ENCODE data around the gene SPDYE16.
"Not testable (repeated sequence)": the region's sequence is repeated elsewhere in the genome, so short reads cannot be mapped to it uniquely, and the experiment has no call there.

SPDYE16 gene

DNA sequence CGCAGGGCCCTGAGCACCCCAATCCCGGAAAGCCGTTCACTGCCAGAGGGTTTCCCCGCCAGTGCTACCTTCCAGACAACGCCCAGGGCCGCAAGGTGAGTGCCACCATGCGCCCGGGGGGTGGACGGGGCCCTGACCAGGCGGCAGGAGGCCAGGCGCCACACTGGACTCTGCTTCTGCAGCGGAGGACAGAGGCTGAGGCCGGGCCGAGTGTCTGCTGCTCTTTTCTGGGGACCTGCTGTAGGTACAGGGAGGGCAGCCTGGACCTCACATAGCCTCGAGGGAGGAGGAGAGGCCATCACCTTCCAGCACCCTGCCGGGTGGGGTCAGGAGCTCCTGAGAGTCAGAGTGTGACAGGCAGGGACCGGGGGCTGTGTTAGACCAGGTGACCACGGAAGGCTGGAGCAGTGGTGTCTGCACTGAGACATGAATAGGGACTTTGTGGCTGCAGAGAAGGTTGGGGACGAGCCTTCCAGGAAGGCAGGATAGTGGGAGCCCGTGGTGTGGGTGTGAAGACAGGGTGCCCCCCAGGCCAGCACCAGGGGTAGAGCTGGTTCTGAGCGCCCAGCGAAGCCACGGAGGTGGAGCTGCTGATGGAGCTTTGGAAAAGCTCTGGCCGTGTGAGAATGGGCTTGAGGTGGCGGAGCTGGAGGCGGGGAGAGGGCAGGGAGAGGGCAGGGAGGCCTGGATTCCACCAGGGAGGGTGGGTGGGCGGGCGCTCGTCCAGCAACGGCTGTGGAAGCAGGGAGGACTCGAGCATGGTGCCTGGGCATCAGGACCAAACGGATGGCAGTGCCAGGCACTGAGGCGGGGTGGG lies 38.5 kb downstream of the SPDYE16 start:
- not testable (repeated sequence) for DNase-seq (ENCODE audit: low spot score)

- not testable (repeated sequence) for DNase-seq (ENCODE audit: low spot score)
These were observed 39.9 kb downstream of the SPDYE16 start for GRCh38 chr7:76503244-76503643.

GRCh38 chr7:76502836-76503235 lies 40.3 kb downstream of the SPDYE16 start:
- DNase-seq (ENCODE audit: low spot score) = not testable (repeated sequence)

GRCh38 chr7:76502224-76502623 lies 40.9 kb downstream of the SPDYE16 start:
- DNase-seq (ENCODE audit: low spot score) = not testable (repeated sequence)

DNA sequence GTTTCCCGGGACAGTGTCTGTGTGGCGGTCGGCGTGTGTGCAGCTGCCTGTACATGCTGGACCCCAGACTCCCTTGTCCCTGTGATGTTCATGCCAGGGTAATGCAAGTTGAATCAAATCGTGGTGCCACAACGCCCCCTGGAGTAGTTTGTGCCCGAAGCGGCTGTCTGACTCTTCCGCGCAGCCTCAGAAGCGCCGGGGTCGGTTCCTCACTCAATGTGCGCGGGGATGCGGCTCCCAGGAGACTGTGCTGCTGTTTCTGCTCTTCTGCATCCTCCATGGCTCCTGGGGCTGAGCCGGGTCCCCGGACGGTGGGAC lies 43.2 kb downstream of the SPDYE16 start:
- not testable (repeated sequence) for DNase-seq (ENCODE audit: low spot score)

- not testable (repeated sequence) for DNase-seq (ENCODE audit: low spot score)
These were observed 43.7 kb downstream of the SPDYE16 start for GRCh38 chr7:76499201-76499923.

DNA sequence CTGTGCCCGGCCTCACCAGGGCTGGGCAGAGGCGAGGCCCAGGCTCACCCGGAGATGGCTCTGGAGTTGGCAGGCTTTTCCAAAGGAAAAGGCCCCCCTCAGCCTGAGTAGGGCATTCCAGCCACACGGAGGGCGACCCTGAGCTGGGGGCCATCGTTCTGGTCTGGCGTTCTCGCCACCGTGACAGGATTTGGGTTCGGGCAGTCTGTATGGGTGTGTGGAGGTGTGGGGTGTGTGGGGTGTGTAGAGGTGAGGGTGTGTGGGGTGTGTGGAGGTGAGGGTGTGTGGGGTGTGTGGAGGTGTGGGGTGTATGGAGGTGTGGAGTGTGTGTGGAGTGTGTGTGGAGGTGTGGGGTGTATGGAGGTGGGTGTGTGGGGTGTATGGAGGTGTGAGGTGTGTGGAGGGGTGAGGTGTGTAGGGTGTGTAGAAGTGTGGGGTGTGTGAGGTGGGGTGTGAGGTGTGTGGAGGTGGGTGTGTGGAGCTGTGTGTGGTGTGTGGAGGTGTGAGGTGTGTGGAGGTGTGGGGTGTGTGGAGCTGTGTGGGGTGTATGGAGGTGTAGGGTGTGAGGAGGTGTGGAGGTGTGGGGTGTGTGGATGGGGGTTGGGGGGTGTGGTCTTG lies 44.4 kb downstream of the SPDYE16 start:
- DNase-seq (ENCODE audit: low spot score) = not testable (repeated sequence)

DNA sequence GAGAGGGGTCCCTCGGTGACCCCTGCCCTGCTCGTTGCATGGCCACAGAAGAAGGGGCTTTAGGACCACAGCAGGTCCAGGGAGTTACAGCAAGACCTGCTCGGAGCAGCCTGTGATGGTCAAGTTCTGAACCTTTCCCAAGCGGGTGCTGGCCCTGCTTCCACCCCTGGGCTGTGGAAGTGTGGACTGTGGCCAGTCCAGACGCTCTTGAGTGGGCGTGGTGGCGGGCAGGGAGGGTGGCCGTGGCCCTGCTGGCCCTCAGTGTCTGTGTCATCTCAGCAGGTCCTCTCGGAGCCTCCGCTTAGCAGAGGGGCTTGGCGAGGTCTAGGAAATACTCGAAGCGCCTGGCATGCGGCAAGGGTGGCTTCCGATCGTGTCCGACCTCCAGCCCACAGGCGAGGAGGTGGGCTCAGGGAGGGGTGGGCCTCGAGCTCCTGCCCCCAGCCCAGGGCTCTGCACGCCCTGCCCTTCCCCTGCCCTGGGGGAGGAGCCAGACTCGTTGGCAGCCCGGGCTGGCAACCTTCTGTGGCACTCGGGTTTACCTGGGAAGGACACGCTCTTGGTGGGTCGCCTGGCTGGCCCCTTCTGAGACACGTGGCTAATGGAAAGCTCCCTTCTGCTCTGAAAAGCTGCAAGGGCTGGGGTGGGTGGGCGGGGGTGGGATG lies 45.0 kb downstream of the SPDYE16 start:
- DNase-seq (ENCODE audit: low spot score) = not testable (repeated sequence)

GRCh38 chr7:76495717-76496116 lies 47.4 kb downstream of the SPDYE16 start:
- DNase-seq (ENCODE audit: low spot score) = not testable (repeated sequence)

DNA sequence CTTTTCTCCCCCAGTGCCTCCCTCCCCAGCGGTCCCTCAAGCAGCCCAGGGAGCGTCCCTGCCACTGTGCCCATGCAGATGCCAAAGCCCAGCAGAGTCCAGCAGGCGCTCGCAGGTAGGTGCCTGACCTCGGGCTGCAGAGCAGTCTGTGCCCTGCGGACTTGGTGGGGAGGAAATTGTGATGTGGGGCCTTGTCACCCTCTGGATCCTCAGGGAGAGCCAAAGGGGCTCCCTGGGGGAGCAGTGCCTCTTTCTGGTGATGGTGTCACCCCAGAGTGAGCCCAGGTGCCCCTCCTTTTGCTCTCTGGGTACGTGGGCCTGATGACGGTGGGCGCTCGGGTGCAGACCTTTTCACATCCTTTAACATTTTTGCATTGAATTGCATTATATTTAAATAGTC lies 51.0 kb downstream of the SPDYE16 start:
- DNase-seq (ENCODE audit: low spot score) = not testable (repeated sequence)

DNA sequence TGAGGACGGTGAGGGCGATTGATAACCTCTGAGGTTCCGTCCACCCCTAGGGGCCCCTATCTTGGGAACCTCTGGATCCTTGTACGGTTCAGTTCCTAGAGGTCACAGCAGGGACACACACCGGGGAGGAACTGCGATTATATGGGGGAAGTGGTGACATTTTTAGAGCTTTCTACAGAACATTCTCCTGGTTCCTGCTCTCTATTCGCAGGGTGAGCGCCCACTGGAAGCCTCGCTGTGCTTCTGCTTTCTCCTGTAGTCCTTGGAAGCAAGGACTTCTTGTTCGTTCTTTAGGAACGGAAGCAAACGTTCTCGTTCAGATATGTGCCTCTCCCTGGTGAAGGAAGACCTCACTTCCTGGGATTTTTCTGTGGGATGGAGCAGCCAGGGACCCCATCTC lies 55.1 kb downstream of the SPDYE16 start:
- not testable (repeated sequence) for DNase-seq (ENCODE audit: low spot score)

GRCh38 chr7:76486618-76487017 lies 56.5 kb downstream of the SPDYE16 start:
- not testable (repeated sequence) for DNase-seq (ENCODE audit: low spot score)

GRCh38 chr7:76485822-76486610 lies 57.1 kb downstream of the SPDYE16 start:
- DNase-seq (ENCODE audit: low spot score) = not testable (repeated sequence)

DNA sequence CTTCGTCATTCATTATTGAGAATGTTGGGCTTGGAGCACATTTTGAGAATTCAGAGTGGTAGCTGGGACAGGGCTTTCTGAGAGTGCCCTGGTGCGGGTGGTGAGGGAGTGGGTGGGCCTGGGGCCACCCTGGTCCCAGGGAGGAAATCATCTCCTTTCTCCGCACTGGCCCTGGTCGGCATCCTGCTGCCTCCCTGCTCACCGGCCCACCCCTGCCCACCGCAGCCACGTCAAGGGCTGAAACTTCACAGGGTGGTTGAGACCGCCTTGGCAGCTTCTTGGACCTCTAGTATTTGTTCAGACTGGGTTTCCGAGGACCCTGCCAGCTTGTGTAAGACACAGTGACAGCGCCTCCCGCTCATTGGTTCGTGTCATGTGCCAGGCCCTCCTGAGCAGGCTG lies 58.6 kb downstream of the SPDYE16 start:
- DNase-seq (ENCODE audit: low spot score) = not testable (repeated sequence)

DNA sequence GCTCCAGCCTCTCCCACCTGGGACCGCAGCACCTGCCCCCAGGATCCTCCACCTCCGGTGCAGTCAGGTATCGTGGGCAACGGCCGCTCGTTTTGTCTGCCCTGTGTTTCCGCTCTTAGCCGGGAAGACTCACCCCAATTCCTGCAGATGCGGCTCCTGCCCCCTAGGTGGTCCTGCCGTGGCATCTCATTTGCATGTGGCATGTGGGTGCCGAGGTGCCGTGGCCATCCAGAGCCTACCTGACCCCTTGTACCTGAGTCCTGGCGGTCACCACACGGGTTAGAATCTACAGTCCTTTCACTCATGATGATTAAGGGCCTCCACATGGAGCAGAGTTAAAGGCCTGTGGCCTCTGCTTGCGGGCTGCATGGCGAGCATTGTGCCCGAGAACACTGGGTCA lies 60.0 kb downstream of the SPDYE16 start:
- not testable (repeated sequence) for DNase-seq (ENCODE audit: low spot score)

DNA sequence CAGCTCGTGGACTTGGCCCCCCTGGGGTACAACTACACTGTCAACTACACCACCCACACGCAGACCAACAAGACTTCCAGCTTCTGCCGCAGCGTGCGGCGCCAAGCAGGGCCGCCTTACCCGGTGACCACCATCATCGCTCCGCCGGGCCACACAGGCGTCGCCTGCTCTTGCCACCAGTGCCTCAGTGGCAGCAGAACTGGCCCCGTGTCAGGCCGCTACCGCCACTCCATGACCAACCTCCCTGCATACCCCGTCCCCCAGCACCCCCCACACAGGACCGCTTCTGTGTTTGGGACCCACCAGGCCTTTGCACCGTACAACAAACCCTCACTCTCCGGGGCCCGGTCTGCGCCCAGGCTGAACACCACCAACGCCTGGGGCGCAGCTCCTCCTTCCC lies 60.4 kb downstream of the SPDYE16 start:
- not testable (repeated sequence) for DNase-seq (ENCODE audit: low spot score)
